Retinal pigment epithelial cell (primary cell): ENCODE results near the gene PTPRK.

Source experiments
- DNase-seq: peaks from one replicate; pipeline ENCODE4 v3.0.0-alpha.2; 2010; ENCODE audit warnings: low read depth
- H3K4me3 ChIP-seq: 2 replicates; pipeline ENCODE4 v1.5.1; 2011; ENCODE audit warnings: mild to moderate bottlenecking, low read length, control low read depth, moderate library complexity
- CTCF ChIP-seq: conservative IDR thresholded peaks from 2 replicates; pipeline ENCODE4 v1.5.1; 2011; ENCODE audit warnings: low read depth, low read length, control low read depth, inconsistent platforms

The PTPRK gene

GRCh38 chr6:127924440-127924839, 596.0 kb downstream of the PTPRK start:
- TF ChIP-seq CTCF = no peak
- H3K4me3 ChIP-seq = no peak overlapping the region
- DNase-seq = no peak

- TF ChIP-seq CTCF = no peak
- no peak for DNase-seq
Observed at GRCh38 chr6:127924031-127924430, 596.4 kb downstream of the PTPRK start.

GRCh38 chr6:127923135-127923534, 597.3 kb downstream of the PTPRK start:
- H3K4me3 ChIP-seq = no peak overlapping the region
- DNase-seq = no peak

More at GRCh38 chr6:127924031-127924430, 596.4 kb downstream of the PTPRK start:
- H3K4me3 ChIP-seq = no peak overlapping the region

GRCh38 chr6:127921982-127922381, 598.4 kb downstream of the PTPRK start:
- no peak for DNase-seq
- H3K4me3 ChIP-seq = no peak overlapping the region
- TF ChIP-seq CTCF = no peak

More at GRCh38 chr6:127923135-127923534, 597.3 kb downstream of the PTPRK start:
- no peak for TF ChIP-seq CTCF

GRCh38 chr6:127920804-127921203, 599.6 kb downstream of the PTPRK start:
- no peak for DNase-seq

More at GRCh38 chr6:127920804-127921203, 599.6 kb downstream of the PTPRK start:
- no peak for TF ChIP-seq CTCF
- no peak overlapping the region for H3K4me3 ChIP-seq
